ENCODE results near the gene CDKN2B-AS1.

Gene CDKN2B-AS1

GRCh38 chr9:22117511-22118384, 123.2 kb downstream of the CDKN2B-AS1 start:
- Histone ChIP-seq H3K27me3 (ENCODE audit: control insufficient read depth, insufficient read depth, low read length) (no peaks in the 10 kb centered on the region), H3K79me2 (no peaks in the 10 kb centered on the region), H3K4me3 (ENCODE audit: low read depth, low read length) (no peak overlapping the region), H3K4me2 (ENCODE audit: low read length) (no peak overlapping the region), H3K4me1 (no peaks in the 10 kb centered on the region), H3K36me3 (ENCODE audit: control insufficient read depth, insufficient read depth, low read length) (no peaks in the 10 kb centered on the region), H3K9ac (no peak overlapping the region), H2AFZ (no peak overlapping the region), H3K9me3 (ENCODE audit: control insufficient read depth, low read length) (no peaks in the 10 kb centered on the region), H3K27ac (no peak overlapping the region)
- no peak for TF ChIP-seq CTCF (IDR thresholded peaks at IDR 0.05)

DNA sequence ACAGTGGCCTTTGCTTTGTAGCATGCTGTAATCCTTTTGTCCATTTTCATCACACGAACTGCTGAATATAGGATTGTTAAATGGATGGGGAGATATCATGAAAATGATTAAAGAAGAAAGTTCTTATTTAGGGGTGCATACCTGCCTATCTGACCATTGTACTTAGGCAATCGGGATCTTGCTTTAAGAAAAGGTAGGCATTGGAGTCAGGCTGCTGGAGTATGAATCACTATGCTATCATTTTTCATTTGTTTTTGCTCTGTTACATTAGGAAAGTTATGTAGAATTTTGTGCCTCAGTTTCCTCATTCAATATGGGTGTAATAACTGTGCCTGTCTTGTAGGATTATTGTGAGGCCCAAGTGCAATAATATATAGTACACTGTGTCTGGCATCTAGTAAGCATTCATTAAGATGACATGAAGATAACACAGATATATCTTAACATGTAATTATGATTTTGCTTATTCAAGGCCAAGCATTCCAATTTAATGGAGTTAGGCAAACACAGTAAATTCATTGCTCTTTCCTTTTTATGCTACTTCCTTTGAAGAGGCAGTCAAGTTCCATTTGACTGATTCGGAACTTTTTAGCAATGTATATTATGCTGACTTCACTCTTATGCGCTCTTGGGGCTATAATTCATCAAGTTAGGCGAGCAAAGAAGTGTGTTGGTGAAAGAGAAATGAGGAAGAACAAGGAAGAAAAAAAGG, 124.4 kb downstream of the CDKN2B-AS1 start:
- Histone ChIP-seq H3K27ac (no peak overlapping the region), H3K36me3 (ENCODE audit: control insufficient read depth, insufficient read depth, low read length) (no peaks in the 10 kb centered on the region), H3K79me2 (no peaks in the 10 kb centered on the region), H3K4me2 (ENCODE audit: low read length) (no peak overlapping the region), H3K9ac (no peak overlapping the region), H3K27me3 (ENCODE audit: control insufficient read depth, insufficient read depth, low read length) (no peaks in the 10 kb centered on the region), H3K9me3 (ENCODE audit: control insufficient read depth, low read length) (no peaks in the 10 kb centered on the region), H3K4me1 (no peaks in the 10 kb centered on the region), H3K4me3 (ENCODE audit: low read depth, low read length) (no peak overlapping the region), H2AFZ (no peak overlapping the region)
- no peak for TF ChIP-seq CTCF (IDR thresholded peaks at IDR 0.05)

DNA sequence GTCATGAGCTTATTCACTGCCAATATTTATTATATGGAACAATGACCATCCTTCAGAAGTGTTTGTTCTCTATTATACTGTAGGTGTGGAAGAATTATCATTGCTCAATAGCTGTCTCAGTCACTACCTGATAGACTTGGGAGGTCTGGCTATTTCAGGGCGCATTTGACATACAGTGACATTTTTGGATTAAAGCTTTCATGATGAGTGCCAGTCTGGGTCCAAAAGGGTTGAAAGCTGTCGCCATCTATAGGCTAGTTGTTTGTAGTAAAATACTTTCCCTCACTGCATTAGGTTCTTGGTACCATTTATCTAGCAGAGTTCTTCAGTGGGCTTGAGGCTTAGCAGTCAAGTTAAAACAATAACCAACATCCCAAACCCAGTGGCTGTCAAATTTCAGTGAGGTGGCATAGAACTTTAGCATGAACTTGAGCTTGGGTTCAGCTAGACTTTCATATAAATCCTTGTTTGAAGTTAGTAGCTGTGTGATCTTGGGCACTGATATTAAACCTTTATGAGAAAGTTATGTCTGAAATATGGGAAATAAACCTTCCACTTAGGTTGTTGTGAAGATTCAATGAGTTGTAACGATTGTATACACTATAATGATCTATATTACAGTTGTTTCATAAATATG, 125.0 kb downstream of the CDKN2B-AS1 start:
- Histone ChIP-seq H3K4me2 (ENCODE audit: low read length) (no peak overlapping the region), H3K4me3 (ENCODE audit: low read depth, low read length) (no peak overlapping the region), H2AFZ (no peak overlapping the region), H3K9ac (no peak overlapping the region), H3K9me3 (ENCODE audit: control insufficient read depth, low read length) (no peaks in the 10 kb centered on the region), H3K27ac (no peak overlapping the region), H3K79me2 (no peaks in the 10 kb centered on the region), H3K4me1 (no peaks in the 10 kb centered on the region), H3K36me3 (ENCODE audit: control insufficient read depth, insufficient read depth, low read length) (no peaks in the 10 kb centered on the region), H3K27me3 (ENCODE audit: control insufficient read depth, insufficient read depth, low read length) (no peaks in the 10 kb centered on the region)
- peak; percentile 19 for TF ChIP-seq CTCF (IDR thresholded peaks at IDR 0.05)

- H3K36me3 ChIP-seq (ENCODE audit: control insufficient read depth, insufficient read depth, low read length), result no peaks in the 10 kb centered on the region
- TF ChIP-seq CTCF (IDR thresholded peaks at IDR 0.05), result no peak
- H3K79me2 ChIP-seq, result no peaks in the 10 kb centered on the region
- no peak overlapping the region for H3K4me2 ChIP-seq (ENCODE audit: low read length)
- no peaks in the 10 kb centered on the region for H3K27me3 ChIP-seq (ENCODE audit: control insufficient read depth, insufficient read depth, low read length)
- H2AFZ ChIP-seq, result no peak overlapping the region
- no peaks in the 10 kb centered on the region for H3K4me1 ChIP-seq
- H3K9me3 ChIP-seq (ENCODE audit: control insufficient read depth, low read length), result no peaks in the 10 kb centered on the region
- no peak overlapping the region for H3K27ac ChIP-seq
- no peak overlapping the region for H3K9ac ChIP-seq
- H3K4me3 ChIP-seq (ENCODE audit: low read depth, low read length), result no peak overlapping the region
These were observed 125.6 kb downstream of the CDKN2B-AS1 start for GRCh38 chr9:22120159-22120549.

Data from parathyroid adenoma (tissue), 2 donors.